ENCODE measurements around the gene CHRM4.
A peak's percentile ranks its signal among the peaks of the same experiment; 100 is the strongest.

The CHRM4 gene

GRCh38 chr11:46367244-46367915, 24.2 kb downstream of the CHRM4 start:
- DNase-seq (ENCODE audit: low read depth in 3 of 3), result peak in 2 of 3 experiments; percentile 56 to 57

GRCh38 chr11:46366661-46367161, 24.9 kb downstream of the CHRM4 start:
- DNase-seq (ENCODE audit: low read depth in 3 of 3), result no peak

- DNase-seq (ENCODE audit: low read depth in 3 of 3), result no peak
Measured at GRCh38 chr11:46366260-46366659, 25.3 kb downstream of the CHRM4 start.

GRCh38 chr11:46364791-46365190, 26.8 kb downstream of the CHRM4 start:
- DNase-seq (ENCODE audit: low read depth in 3 of 3), result no peak

GRCh38 chr11:46364056-46364455, 27.5 kb downstream of the CHRM4 start:
- no peak for DNase-seq (ENCODE audit: low read depth in 3 of 3)

- DNase-seq (ENCODE audit: low read depth in 3 of 3), result no peak
Measured at GRCh38 chr11:46363455-46364005, 28.0 kb downstream of the CHRM4 start.

- DNase-seq (ENCODE audit: low read depth in 3 of 3), result no peak
Measured at GRCh38 chr11:46363031-46363407, 28.6 kb downstream of the CHRM4 start.

- DNase-seq (ENCODE audit: low read depth in 3 of 3), result no peak
Measured at GRCh38 chr11:46362156-46363030, 29.2 kb downstream of the CHRM4 start.

- DNase-seq (ENCODE audit: low read depth in 3 of 3), result peak in 1 of 3 experiments; percentile 38
Measured at GRCh38 chr11:46361283-46362155, 30.1 kb downstream of the CHRM4 start.

GRCh38 chr11:46360878-46361277, 30.7 kb downstream of the CHRM4 start:
- DNase-seq (ENCODE audit: low read depth in 3 of 3), result no peak

GRCh38 chr11:46359953-46360352, 31.6 kb downstream of the CHRM4 start:
- no peak for DNase-seq (ENCODE audit: low read depth in 3 of 3)

- DNase-seq (ENCODE audit: low read depth in 3 of 3), result no peak
Measured at GRCh38 chr11:46357483-46357936, 34.1 kb downstream of the CHRM4 start.

GRCh38 chr11:46356924-46357482, 34.6 kb downstream of the CHRM4 start:
- DNase-seq (ENCODE audit: low read depth in 3 of 3), result no peak

- DNase-seq (ENCODE audit: low read depth in 3 of 3), result peak; percentile 34 to 72 (median 60)
Measured at GRCh38 chr11:46353698-46354097, 37.9 kb downstream of the CHRM4 start.

GRCh38 chr11:46352063-46352841, 39.3 kb downstream of the CHRM4 start:
- peak; percentile 48 to 58 (median 49) for DNase-seq (ENCODE audit: low read depth in 3 of 3)

GRCh38 chr11:46351606-46352005, 40.0 kb downstream of the CHRM4 start:
- no peak for DNase-seq (ENCODE audit: low read depth in 3 of 3)

- DNase-seq (ENCODE audit: low read depth in 3 of 3), result no peak
Measured at GRCh38 chr11:46351148-46351547, 40.4 kb downstream of the CHRM4 start.

GRCh38 chr11:46350695-46351094, 40.9 kb downstream of the CHRM4 start:
- DNase-seq (ENCODE audit: low read depth in 3 of 3), result no peak

- no peak for DNase-seq (ENCODE audit: low read depth in 3 of 3)
Measured at GRCh38 chr11:46348566-46349401, 42.8 kb downstream of the CHRM4 start.

Data from stimulated activated CD4-positive, alpha-beta T cell treated with anti-CD3 and anti-CD28 coated beads, TNF-alpha, amount 100 ng/mL, for 4 hours (primary cell).